HepG2 (cell line): ENCODE measurements around the gene ALG14. TPM values are rescaled to one million over a fixed set of nuclear protein-coding genes. Genes with fewer than 3 reads are reported as not detected.

ENCODE experiments used
- ATAC-seq: fragments of 200-7000 bp; cut with Tn5 transposase; 3 replicates; pipeline ENCODE4 v1.9.1; 2020; ENCODE audit warnings: mild to moderate bottlenecking, moderate library complexity
- BruUV-seq: library from RNA; stranded (reverse); fragments of 400-500 nt; replicated peaks from 2 replicates; lab custom pipeline; 2021; lab: Mats Ljungman, UMichigan
- CTCF ChIA-PET: fragments of 300-600 bp; formaldehyde crosslinking; extraction: SDS; loops from one replicate; lab custom pipeline; 2021; ENCODE audit warnings: low total read pairs, inconsistent platforms, low intra/inter-chr PET ratio; lab: Yijun Ruan, JAX
- POLR2A ChIA-PET: fragments of 350-600 bp; sonication (Branson Sonifier 250); formaldehyde crosslinking; loops from one replicate; lab custom pipeline; 2020; ENCODE audit warnings: antibody characterized with exemption, inconsistent platforms; lab: Yijun Ruan, JAX
- DNase-seq: peaks from one replicate; pipeline ENCODE4 v3.0.0-alpha.2; 2015; ENCODE audit warnings: low spot score
- FAIRE-seq: peaks from 3 replicates; lab custom pipeline; 2011; peaks lifted over from hg19 to GRCh38; lab: Jason Lieb, UNC
- H2AFZ ChIP-seq: one replicate; pipeline ENCODE4 v1.6.1; 2011; ENCODE audit warnings: low read length, inconsistent platforms
- H3K27ac ChIP-seq: fragments of 300-600 bp; 3 replicates; pipeline ENCODE4 v1.8.0; 2011; ENCODE audit warnings: mixed run types, mild to moderate bottlenecking, mixed read lengths, low read length, inconsistent platforms; ENCODE audit not compliant: insufficient read depth; ENCODE audit errors: extremely low read length
- H3K27me3 ChIP-seq, 2 experiments: fragments of 200-600 bp in 1 of 2; 2 replicates in 1 of 2; 3 replicates in 1 of 2; pipeline versions ENCODE4 v1.6.0 to v1.8.0; 2011; ENCODE audit warnings: low read length in 2 of 2, mild to moderate bottlenecking in 2 of 2, moderate library complexity in 2 of 2, inconsistent platforms in 1 of 2; ENCODE audit not compliant: insufficient read depth in 2 of 2, control insufficient read depth in 1 of 2
- H3K36me3 ChIP-seq, 2 experiments: fragments of 200-600 bp in 1 of 2; replicated peaks in 1 of 2; 2 replicates in 1 of 2; 3 replicates in 1 of 2; pipeline versions ENCODE4 v1.5.1 to v1.8.0; 2011; ENCODE audit warnings: low read length in 2 of 2, inconsistent platforms in 1 of 2; ENCODE audit not compliant: insufficient read depth in 2 of 2, control insufficient read depth in 1 of 2
- H3K4me1 ChIP-seq: 2 replicates; pipeline ENCODE4 v1.5.1; 2012; ENCODE audit warnings: low read length, inconsistent platforms; ENCODE audit not compliant: insufficient read depth
- H3K4me2 ChIP-seq: 2 replicates; pipeline ENCODE4 v1.6.0; 2011; ENCODE audit warnings: low read depth, low read length, inconsistent platforms
- H3K4me3 ChIP-seq, 3 experiments: fragments of 200-600 bp in 1 of 3; sonication (generic), shearing (Covaris generic) in 1 of 3; replicated peaks in 1 of 3; 2 replicates each; pipeline ENCODE4 v1.5.1; 2011 to 2016; ENCODE audit warnings: low read length in 3 of 3, inconsistent platforms in 2 of 3, low read depth in 2 of 3, mild to moderate bottlenecking in 2 of 3, control low read depth in 1 of 3, mixed read lengths in 1 of 3; ENCODE audit not compliant: insufficient read depth in 1 of 3
- H3K79me2 ChIP-seq: one replicate; pipeline ENCODE4 v1.6.1; 2011; ENCODE audit warnings: low read length, inconsistent platforms; ENCODE audit not compliant: insufficient read depth
- H3K9ac ChIP-seq: 2 replicates; pipeline ENCODE4 v1.6.0; 2011; ENCODE audit warnings: mild to moderate bottlenecking, low read depth, low read length, inconsistent platforms; ENCODE audit not compliant: insufficient read depth
- H3K9me3 ChIP-seq: 2 replicates; pipeline ENCODE4 v1.5.1; 2012; ENCODE audit warnings: mild to moderate bottlenecking, low read length
- H4K20me1 ChIP-seq: 2 replicates; pipeline ENCODE4 v1.6.0; 2011; ENCODE audit warnings: inconsistent platforms, mild to moderate bottlenecking, low read length, moderate library complexity; ENCODE audit not compliant: insufficient read depth
- CERS6 ChIP-seq: sonication (generic); formaldehyde crosslinking; IDR thresholded peaks from 2 replicates; pipeline ENCODE4 v1.5.0; 2020; ENCODE audit warnings: missing genetic modification reagents
- ELF3 ChIP-seq: IDR thresholded peaks from 2 replicates; pipeline ENCODE4 v1.6.1; 2016; ENCODE audit warnings: missing genetic modification reagents, missing compliant biosample characterization
- KLF13 ChIP-seq: sonication (generic); formaldehyde crosslinking; IDR thresholded peaks from 2 replicates; pipeline ENCODE4 v1.4.0; 2020; ENCODE audit warnings: mild to moderate bottlenecking, missing genetic modification reagents
- MEIS2 ChIP-seq: sonication (generic); formaldehyde crosslinking; IDR thresholded peaks from 2 replicates; pipeline ENCODE4 v1.9.0; 2021; ENCODE audit warnings: mild to moderate bottlenecking, missing genetic modification reagents
- ZKSCAN1 ChIP-seq: fragments of 150-350 bp; IDR thresholded peaks from 2 replicates; pipeline ENCODE4 v1.6.1; 2014; ENCODE audit warnings: low read length
- ZNF264 ChIP-seq: sonication (generic); formaldehyde crosslinking; IDR thresholded peaks from 2 replicates; pipeline ENCODE4 v1.4.0; 2020; ENCODE audit warnings: missing genetic modification reagents
- ZNF616 ChIP-seq: sonication (generic); formaldehyde crosslinking; IDR thresholded peaks from 2 replicates; pipeline ENCODE4 v1.5.0; 2020; ENCODE audit warnings: low read depth, mild to moderate bottlenecking, missing genetic modification reagents
- ZNF704 ChIP-seq: sonication (generic); formaldehyde crosslinking; IDR thresholded peaks from 2 replicates; pipeline ENCODE4 v1.8.1; 2023; ENCODE audit warnings: mild to moderate bottlenecking, inconsistent platforms, moderate library complexity, missing genetic modification reagents, borderline replicate concordance
- ZNF749 ChIP-seq: sonication (generic); formaldehyde crosslinking; IDR thresholded peaks from 2 replicates; pipeline ENCODE4 v1.8.0; 2022; ENCODE audit warnings: mild to moderate bottlenecking, missing genetic modification reagents, moderate library complexity, borderline replicate concordance
- WGBS: methylation state at CpG from one replicate; pipeline ENCODE4 v1.1.6; 2017; ENCODE audit warnings: low lambda C conversion rate; 5-methylcytosine and 5-hydroxymethylcytosine counted together
- in situ Hi-C: cut with HindIII; loops from 2 replicates; pipeline ENCODE4 v1.10.0; 2017; ENCODE audit warnings: low pct_unique_long_range_greater_than_20kb; ENCODE audit not compliant: extremely low pct_ligation_motif_present
- intact Hi-C: fragments of 100-400 bp; cut with micrococcal nuclease; formaldehyde crosslinking; loops from one replicate; pipeline ENCODE4 v1.10.0; 2022; ENCODE audit not compliant: unreplicated experiment
- polyA plus RNA-seq, 8 experiments: library from polyadenylated mRNA; depleted of rRNA in 3 of 8; stranded (reverse) in 7 of 8; unstranded in 1 of 8; fragments of >200 nt; fragmentation: Illumina TruSeq in 4 of 8; extraction: Trizol in 4 of 8; gene quantifications; 2 replicates each; pipeline versions ENCODE4 v1.2.1 to v1.2.3, GENCODE V29; 2011 to 2016; ENCODE audit warnings: low read depth in 4 of 8, missing spikeins in 1 of 8, mixed read lengths in 1 of 8; ENCODE audit not compliant: insufficient read depth in 1 of 8
- total RNA-seq, 5 experiments: library from RNA; depleted of rRNA; stranded (reverse); fragments of >200 nt; fragmentation: Illumina TruSeq; extraction: Trizol; gene quantifications; 2 replicates each; pipeline ENCODE4 v1.2.3, GENCODE V29; 2016; ENCODE audit warnings: low read depth in 1 of 5
- TF ChIP-seq, protein P1 (sequence below): IDR thresholded peaks from 2 replicates; pipeline ENCODE4 v1.6.1; 2018; ENCODE audit warnings: missing genetic modification reagents, mild to moderate bottlenecking, missing compliant biosample characterization
- TF ChIP-seq, protein P2 (sequence below): sonication (generic); formaldehyde crosslinking; IDR thresholded peaks from 2 replicates; pipeline ENCODE4 v1.8.0; 2022; ENCODE audit warnings: mild to moderate bottlenecking, missing genetic modification reagents, moderate library complexity

ALG14 gene
- total and polyA plus RNA-seq, 2 of the 13 experiments (the other 11 are each of a cell fraction or from before 2014, with no cell fraction given), result 4.5 to 12.7 TPM

DNA sequence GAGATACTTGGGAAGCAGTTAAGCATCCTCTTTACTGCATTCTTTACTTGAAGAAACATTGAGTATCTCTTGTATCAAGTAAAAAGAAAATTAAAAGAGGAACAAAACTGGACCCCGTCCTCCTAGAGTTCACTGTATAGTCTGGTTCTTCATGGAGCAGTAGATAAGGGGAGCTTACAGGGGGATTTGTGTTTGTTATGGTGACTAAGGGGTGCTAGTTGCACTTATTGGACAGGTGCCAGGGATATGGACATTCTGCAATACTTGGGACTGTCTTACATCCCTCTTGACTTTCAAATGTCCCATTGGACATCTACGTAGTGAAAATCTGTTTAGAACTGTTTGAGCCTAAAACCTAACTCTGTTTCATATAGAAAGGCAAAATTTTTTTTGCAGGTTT is 67.2 kb downstream of the ALG14 start (continued):
- TF ChIP-seq ZKSCAN1 (no peak), ZNF749 (CRISPR knock-in tag) (no peak), ZNF616 (CRISPR knock-in tag) (no peak), ZNF704 (CRISPR knock-in tag) (no peak), ELF3 (CRISPR knock-in tag) (no peak), KLF13 (no peak)
- TF ChIP-seq, protein P1, sequence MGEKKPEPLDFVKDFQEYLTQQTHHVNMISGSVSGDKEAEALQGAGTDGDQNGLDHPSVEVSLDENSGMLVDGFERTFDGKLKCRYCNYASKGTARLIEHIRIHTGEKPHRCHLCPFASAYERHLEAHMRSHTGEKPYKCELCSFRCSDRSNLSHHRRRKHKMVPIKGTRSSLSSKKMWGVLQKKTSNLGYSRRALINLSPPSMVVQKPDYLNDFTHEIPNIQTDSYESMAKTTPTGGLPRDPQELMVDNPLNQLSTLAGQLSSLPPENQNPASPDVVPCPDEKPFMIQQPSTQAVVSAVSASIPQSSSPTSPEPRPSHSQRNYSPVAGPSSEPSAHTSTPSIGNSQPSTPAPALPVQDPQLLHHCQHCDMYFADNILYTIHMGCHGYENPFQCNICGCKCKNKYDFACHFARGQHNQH (CRISPR knock-in tag), result no peak

- Histone ChIP-seq H3K36me3 (0 out of 5 replicates have a peak, but pooled peaks cover 0 to 1% of the 10 kb centered on the region in 2 experiments), H2AFZ (no peak overlapping the region), H3K27ac (no peak overlapping the region), H3K4me2 (no peak overlapping the region), H3K4me1 (peaks cover 24% of the 10 kb centered on the region), H3K4me3 (no peak overlapping the region)
- no TSS peak for BruUV-seq
- DNase-seq (no peak), FAIRE-seq (no peak), ATAC-seq (no peak)
- POLR2A ChIA-PET, result interaction anchor here (1.7 kb wide), 1 partner anchor 10 kb away, joined by 6 read pairs; no protein-coding TSS in a partner anchor
- TF ChIP-seq ZNF264 (CRISPR knock-in tag), result no peak
- no peak for TF ChIP-seq CERS6 (CRISPR knock-in tag)
- no peak for TF ChIP-seq MEIS2 (CRISPR knock-in tag)
- TF ChIP-seq, protein P2, sequence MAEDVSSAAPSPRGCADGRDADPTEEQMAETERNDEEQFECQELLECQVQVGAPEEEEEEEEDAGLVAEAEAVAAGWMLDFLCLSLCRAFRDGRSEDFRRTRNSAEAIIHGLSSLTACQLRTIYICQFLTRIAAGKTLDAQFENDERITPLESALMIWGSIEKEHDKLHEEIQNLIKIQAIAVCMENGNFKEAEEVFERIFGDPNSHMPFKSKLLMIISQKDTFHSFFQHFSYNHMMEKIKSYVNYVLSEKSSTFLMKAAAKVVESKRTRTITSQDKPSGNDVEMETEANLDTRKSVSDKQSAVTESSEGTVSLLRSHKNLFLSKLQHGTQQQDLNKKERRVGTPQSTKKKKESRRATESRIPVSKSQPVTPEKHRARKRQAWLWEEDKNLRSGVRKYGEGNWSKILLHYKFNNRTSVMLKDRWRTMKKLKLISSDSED (CRISPR knock-in tag), result no peak
- TF ChIP-seq, all 625 proteins: peak for 0
- 97% methylated on average over 7 of the region's 7 CpGs for WGBS
- CTCF ChIA-PET, result no interaction called here
- in situ Hi-C loops, result no loop called here
- Histone ChIP-seq H3K9ac (no peak overlapping the region), H3K9me3 (no peaks in the 10 kb centered on the region), H3K27me3 (no peaks in the 10 kb centered on the region), H3K79me2 (no peaks in the 10 kb centered on the region), H4K20me1 (no peaks in the 10 kb centered on the region)
- intact Hi-C loops, result no loop called here
These were observed 68.7 kb downstream of the ALG14 start for GRCh38 chr1:95004013-95004412.
